NCI-H526 treated with DMSO at 0.1 percent for 48 hours (cell line): ENCODE results near the gene ITGA8.
"Not testable (repeated sequence)": the region's sequence is repeated elsewhere in the genome, so short reads cannot be mapped to it uniquely, and the experiment has no call there.

ENCODE experiments used
- DNase-seq: peaks from one replicate; lab custom pipeline; 2025; lab: John Stamatoyannopoulos, UW

ITGA8 gene

DNA sequence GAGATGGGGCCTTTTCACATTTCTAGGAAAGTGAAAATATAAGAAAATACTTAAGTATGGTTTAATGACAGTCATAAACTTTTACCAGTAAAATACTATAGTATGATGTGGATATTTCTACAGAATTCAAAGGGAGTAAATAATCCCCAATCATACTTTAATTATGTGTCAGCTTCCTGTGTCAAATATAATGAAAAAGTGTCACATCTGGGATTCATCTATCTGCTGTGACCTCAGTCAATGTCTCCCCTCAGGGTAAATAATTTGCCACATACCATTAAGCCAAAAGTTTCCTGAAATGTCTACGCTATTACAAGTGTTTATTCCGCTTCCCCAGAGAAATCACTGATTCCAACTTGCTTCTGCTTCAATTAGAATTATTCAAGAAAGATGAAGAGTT lies 110.5 kb downstream of the ITGA8 start:
- DNase-seq, result no peak

- DNase-seq, result no peak
Observed at GRCh38 chr10:15606377-15606776, 113.3 kb downstream of the ITGA8 start.

- no peak for DNase-seq
Observed at GRCh38 chr10:15605740-15606369, 113.9 kb downstream of the ITGA8 start.

DNA sequence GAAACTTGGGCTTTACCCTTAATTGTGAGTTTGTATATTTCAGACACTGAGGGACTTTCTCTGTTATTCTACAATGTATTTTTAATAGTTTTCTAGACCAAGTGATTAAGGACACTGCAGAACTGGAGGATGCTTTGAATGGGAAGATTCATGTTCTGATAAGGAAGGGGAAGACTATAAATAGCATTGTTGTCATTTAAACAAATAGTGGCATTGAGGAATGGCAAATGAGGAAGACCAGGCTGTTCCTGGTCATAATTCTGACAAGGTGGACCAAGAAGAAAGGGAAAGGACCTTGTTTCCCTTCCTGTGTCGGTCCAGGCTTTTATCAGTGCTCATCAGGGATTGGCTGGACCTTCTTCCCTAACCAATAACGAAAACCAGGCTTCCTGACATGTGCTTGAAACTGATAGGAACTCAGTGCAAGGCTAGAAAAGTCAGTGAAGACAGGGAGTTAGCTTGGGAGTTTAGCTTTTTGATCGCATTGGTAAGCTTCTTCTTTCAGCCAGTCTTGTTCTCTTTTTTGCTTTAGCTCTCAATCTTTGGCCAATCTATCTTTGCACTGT lies 116.2 kb downstream of the ITGA8 start:
- no peak for DNase-seq

DNA sequence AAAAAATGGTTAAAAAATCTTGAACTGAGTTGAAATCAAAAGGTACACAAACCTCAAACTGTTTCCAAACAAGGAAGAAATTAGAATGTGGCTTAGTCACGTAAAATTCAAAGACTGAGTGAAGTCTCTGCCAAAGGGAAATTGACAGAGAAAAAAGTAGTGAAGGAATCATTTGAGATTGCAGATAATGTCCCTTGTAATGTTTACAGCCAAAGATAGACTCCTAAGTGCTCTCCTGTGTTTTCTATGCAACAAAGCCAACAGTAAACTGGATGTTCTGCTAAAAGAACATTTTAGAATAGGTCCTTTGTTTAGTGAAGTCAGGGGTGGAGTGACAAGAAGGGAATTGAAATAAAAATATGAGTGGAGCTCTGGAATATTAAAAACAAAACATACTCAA lies 117.9 kb downstream of the ITGA8 start:
- no peak for DNase-seq

DNA sequence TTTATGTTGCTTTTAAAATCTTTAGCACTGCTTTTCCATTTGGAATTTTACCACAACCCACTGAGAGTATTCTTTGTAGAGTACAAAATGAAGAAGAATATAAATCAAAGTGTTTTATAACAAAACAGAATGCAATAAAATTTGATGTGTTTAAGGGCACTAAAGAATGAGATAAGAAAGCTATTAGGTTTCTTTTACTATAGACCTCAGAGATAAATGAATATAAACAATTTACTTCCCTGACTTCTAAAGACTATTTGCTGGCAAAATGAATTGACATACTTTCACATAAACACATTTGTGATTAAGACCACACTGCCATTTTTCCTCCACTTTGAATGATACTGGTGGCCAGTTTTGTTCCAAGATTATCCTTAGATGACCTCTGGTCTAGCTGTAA lies 124.5 kb downstream of the ITGA8 start:
- no peak for DNase-seq

- DNase-seq, result no peak
Observed at GRCh38 chr10:15591937-15592336, 127.8 kb downstream of the ITGA8 start.

GRCh38 chr10:15591431-15591830 lies 128.3 kb downstream of the ITGA8 start:
- no peak for DNase-seq

- DNase-seq, result no peak
Observed at GRCh38 chr10:15588635-15589508, 130.8 kb downstream of the ITGA8 start.

- no peak for DNase-seq
Observed at GRCh38 chr10:15588151-15588550, 131.6 kb downstream of the ITGA8 start.

- DNase-seq, result no peak
Observed at GRCh38 chr10:15587271-15587670, 132.5 kb downstream of the ITGA8 start.

DNA sequence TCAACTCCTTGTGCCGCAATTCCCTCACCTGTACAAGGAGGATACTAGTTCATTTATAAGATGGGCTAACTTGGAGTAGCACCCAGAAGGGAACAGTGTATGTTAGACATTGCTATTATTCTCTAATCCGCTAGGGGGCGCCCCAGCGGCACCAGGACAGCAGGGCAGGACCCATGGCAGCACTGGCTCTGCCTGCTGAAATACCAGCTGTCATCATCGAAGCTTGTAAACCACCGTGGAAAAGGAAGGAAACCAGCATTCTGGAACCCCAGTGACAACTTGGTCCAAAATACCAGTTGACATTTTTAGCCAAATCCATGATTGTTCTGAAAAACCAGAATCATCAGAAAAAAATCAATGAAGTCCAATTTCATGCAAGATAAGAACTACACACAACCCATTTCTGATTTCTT lies 134.4 kb downstream of the ITGA8 start:
- DNase-seq, result no peak

DNA sequence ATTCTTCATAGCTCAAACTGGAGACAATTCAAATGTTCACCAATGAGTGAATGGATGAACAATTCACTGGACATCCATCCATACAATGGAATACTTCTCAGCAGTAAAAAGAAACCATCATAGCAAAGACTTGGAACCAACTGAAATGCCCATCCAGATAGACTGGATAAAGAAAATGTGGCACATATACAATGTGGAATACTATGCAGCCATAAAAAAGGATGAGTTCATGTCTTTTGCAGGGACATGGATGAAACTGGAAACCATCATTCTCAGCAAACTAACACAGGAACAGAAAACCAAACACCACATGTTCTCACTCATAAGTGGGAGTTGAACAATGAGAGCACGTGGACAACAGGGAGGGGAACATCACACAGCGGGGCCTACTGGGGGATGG lies 136.8 kb downstream of the ITGA8 start:
- DNase-seq, result not testable (repeated sequence)

DNA sequence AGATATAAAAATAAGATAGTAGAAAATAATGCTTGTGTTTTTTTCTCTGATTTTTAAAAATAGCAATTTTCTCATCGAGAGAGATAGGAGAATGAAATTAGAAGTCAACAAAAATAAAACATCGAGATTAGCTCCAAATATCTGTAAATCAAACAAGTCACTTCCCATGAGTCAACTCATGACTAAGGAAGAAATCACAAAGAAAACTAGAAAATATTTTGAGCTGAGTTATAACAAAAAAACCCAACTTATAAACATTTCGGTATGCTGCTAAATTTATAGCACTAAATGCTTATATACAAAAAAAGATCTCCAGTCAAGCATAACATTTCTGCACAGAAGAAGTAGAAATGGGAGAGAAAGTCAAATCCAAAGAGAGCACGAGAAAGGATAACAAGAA lies 140.1 kb downstream of the ITGA8 start:
- DNase-seq, result no peak

DNA sequence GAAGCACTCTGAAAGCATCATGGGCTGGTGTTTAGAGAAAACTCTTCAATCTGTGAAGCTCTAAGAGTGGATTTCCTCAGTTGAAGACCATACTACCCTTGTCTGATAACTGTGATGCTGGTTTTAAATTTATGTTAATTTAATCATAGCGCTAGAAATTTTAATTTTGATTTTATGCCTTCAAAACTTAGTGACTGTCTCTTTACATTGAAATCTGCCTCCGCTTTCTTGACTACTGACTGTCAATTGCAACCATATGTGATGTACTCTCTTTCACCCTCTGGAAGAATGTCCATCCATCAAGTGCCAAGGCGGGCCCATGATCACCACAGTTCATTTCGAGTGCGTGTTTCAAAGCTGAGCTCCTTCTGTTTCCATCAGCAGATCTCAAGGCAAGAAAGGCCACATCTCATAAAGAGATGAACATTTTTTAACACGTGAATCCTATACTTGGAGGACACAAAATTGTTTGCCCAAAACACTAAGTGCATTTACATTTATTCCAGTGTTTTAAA lies 147.1 kb downstream of the ITGA8 start:
- no peak for DNase-seq

GRCh38 chr10:15571575-15571974 lies 148.1 kb downstream of the ITGA8 start:
- DNase-seq, result no peak

DNA sequence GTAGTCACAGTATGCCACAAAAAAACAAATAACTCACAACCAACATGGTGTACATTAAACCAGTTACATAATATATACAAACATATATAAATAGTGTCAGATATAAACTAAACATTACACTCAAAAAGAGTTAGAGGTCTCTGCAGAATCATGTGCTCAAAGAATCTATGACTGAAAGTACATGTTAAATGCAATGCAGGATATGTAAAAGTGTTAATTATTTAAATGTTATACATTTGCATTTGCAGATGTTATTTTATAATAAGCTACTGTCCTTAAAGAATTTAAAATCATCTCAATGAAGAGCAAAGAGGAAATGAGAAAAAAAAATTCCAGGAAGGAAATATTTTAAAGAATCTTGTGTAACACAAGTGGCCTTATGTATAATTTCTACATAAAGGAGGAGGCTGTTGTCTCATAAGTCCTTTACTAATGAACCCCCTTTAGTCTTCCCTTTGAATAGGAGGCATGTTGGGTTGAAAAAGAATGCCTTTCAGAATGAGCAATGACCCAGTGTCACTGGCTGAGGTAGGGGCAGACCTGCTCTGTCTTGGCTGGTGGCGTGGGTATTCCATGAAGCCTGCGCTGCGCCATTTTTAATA lies 148.9 kb downstream of the ITGA8 start:
- DNase-seq, result no peak

- no peak for DNase-seq
Observed at GRCh38 chr10:15567952-15568351, 151.8 kb downstream of the ITGA8 start.

DNA sequence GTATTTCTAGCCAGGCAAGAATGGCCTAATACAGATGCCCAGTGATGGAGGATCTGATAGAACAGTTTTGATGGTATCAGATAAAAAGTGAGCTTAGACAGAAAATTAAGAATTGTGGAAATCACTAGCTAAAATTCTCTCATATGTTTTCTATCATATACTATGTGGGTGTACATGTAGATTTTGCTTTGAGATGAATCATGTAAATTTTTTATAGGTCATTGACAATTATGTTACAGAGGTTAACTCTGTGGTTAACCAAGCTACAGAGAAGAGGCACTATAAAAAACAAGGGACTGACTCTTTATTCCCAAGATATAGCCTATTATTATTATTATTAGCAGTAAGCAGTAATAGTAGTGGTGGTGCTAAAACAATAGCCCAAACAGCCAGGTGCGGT lies 156.5 kb downstream of the ITGA8 start:
- no peak for DNase-seq

DNA sequence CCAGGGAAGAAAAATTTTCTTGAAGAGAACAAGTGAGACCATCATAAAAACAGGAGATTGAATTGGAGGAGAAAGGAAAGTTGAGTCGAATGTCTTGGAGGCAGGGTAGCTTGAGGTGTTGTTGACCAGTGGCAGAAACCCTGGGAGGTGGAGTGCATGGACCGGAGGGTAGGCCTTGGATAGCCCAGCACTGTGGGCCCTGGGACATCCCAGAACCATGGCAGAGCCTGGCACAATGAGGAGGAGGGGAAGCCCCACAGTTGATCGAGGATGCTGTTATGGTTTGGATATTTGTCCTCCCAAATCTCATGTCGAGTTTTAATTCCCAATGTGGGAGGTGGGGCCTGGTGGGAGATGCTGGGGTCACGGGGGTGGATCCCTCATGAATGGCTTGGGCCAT lies 157.1 kb downstream of the ITGA8 start:
- DNase-seq, result no peak

GRCh38 chr10:15562116-15562515 lies 157.6 kb downstream of the ITGA8 start:
- no peak for DNase-seq

DNA sequence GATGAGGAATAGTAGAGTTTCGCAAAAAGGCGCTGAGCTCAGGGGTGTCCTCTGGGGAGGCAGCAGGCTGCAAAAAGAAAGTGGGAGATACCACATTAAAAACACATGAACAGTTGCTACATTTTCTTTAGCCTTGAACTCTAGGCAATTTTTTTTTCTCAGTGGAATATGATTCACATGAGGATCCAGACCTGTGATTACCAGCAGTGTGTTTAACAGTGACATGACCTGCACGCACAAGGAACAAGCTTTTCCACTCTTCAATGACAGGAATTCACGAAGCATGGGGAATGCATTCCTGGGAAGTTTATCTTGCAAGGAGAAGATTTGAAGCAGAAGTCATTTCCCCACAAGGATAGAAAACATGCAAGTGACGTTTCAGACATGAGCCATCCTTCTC lies 161.6 kb downstream of the ITGA8 start:
- no peak for DNase-seq

GRCh38 chr10:15557168-15557567 lies 162.6 kb downstream of the ITGA8 start:
- not testable (repeated sequence) for DNase-seq
